ENCODE results near the gene NOC2L. TPM values are rescaled to one million over a fixed set of nuclear protein-coding genes. Genes with fewer than 3 reads are reported as not detected.

NOC2L gene
- total RNA-seq, 2 donors from 2014 or later: 83.5 to 97.3 TPM

GRCh38 chr1:932173-932510, 26.9 kb downstream of the NOC2L start:
- Histone ChIP-seq H3K27me3 (ENCODE audit: control insufficient read depth, insufficient read depth, low read length, poor library complexity, severe bottlenecking) (peaks cover 46% of the 10 kb centered on the region), H3K9ac (ENCODE audit: extremely low read depth, low read length, poor library complexity, severe bottlenecking) (no peak overlapping the region), H3K4me1 (ENCODE audit: control insufficient read depth, insufficient read depth, low read length) (peaks cover 12% of the 10 kb centered on the region), H3K36me3 (ENCODE audit: control insufficient read depth, insufficient read depth, low read length) (no peaks in the 10 kb centered on the region), H3K9me3 (ENCODE audit: control insufficient read depth, low read length) (no peaks in the 10 kb centered on the region), H3K27ac (ENCODE audit: low read depth, low read length) (no peak overlapping the region), H3K4me3 (ENCODE audit: low read length) (no peak overlapping the region)
- no peaks in the 10 kb centered on the region for H3K9me3 Mint-ChIP-seq
- H3K4me1 Mint-ChIP-seq: peaks cover 20% of the 10 kb centered on the region
- H3K27me3 Mint-ChIP-seq (ENCODE audit: insufficient read depth): peaks cover 58% of the 10 kb centered on the region
- peaks cover 18% of the 10 kb centered on the region for H3K36me3 Mint-ChIP-seq (ENCODE audit: low read depth)
- WGBS, 2 experiments (ENCODE audit: insufficient coverage in 1 of 2, insufficient read length in 1 of 2): 53 to 70% methylated on average over 13 to 16 of the region's 16 CpGs
- H3K27ac Mint-ChIP-seq: no peak overlapping the region
- TF ChIP-seq, protein P1, sequence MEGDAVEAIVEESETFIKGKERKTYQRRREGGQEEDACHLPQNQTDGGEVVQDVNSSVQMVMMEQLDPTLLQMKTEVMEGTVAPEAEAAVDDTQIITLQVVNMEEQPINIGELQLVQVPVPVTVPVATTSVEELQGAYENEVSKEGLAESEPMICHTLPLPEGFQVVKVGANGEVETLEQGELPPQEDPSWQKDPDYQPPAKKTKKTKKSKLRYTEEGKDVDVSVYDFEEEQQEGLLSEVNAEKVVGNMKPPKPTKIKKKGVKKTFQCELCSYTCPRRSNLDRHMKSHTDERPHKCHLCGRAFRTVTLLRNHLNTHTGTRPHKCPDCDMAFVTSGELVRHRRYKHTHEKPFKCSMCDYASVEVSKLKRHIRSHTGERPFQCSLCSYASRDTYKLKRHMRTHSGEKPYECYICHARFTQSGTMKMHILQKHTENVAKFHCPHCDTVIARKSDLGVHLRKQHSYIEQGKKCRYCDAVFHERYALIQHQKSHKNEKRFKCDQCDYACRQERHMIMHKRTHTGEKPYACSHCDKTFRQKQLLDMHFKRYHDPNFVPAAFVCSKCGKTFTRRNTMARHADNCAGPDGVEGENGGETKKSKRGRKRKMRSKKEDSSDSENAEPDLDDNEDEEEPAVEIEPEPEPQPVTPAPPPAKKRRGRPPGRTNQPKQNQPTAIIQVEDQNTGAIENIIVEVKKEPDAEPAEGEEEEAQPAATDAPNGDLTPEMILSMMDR (conservative IDR thresholded peaks at IDR 0.05): no peak
- DNase-seq: peak; percentile 57
- no peak overlapping the region for H3K4me3 Mint-ChIP-seq

- peak; percentile 57 for DNase-seq
- H3K27me3 ChIP-seq (ENCODE audit: control insufficient read depth, insufficient read depth, low read length, poor library complexity, severe bottlenecking): peaks cover 52% of the 10 kb centered on the region
- no peak overlapping the region for H3K9ac ChIP-seq (ENCODE audit: extremely low read depth, low read length, poor library complexity, severe bottlenecking)
- Mint-ChIP-seq H3K27ac (no peak overlapping the region), H3K9me3 (no peaks in the 10 kb centered on the region), H3K36me3 (ENCODE audit: low read depth) (peaks cover 21% of the 10 kb centered on the region), H3K4me1 (peaks cover 21% of the 10 kb centered on the region), H3K4me3 (no peak overlapping the region), H3K27me3 (ENCODE audit: insufficient read depth) (peaks cover 60% of the 10 kb centered on the region)
- 74 to 78% methylated on average over 10 to 15 of the region's 15 CpGs for WGBS, 2 experiments (ENCODE audit: insufficient coverage in 1 of 2, insufficient read length in 1 of 2)
- H3K4me1 ChIP-seq (ENCODE audit: control insufficient read depth, insufficient read depth, low read length): peaks cover 12% of the 10 kb centered on the region
- no peak overlapping the region for H3K27ac ChIP-seq (ENCODE audit: low read depth, low read length)
- H3K9me3 ChIP-seq (ENCODE audit: control insufficient read depth, low read length): no peaks in the 10 kb centered on the region
- TF ChIP-seq, protein P1 (conservative IDR thresholded peaks at IDR 0.05): peak; percentile 33
- no peak overlapping the region for H3K4me3 ChIP-seq (ENCODE audit: low read length)
- no peaks in the 10 kb centered on the region for H3K36me3 ChIP-seq (ENCODE audit: control insufficient read depth, insufficient read depth, low read length)
Observed at GRCh38 chr1:931380-932172, 27.5 kb downstream of the NOC2L start.

GRCh38 chr1:930633-931138, 28.4 kb downstream of the NOC2L start:
- H3K27me3 Mint-ChIP-seq (ENCODE audit: insufficient read depth): peaks cover 68% of the 10 kb centered on the region
- no peak for DNase-seq
- Histone ChIP-seq H3K4me3 (ENCODE audit: low read length) (no peak overlapping the region), H3K9ac (ENCODE audit: extremely low read depth, low read length, poor library complexity, severe bottlenecking) (no peak overlapping the region), H3K4me1 (ENCODE audit: control insufficient read depth, insufficient read depth, low read length) (peaks cover 9% of the 10 kb centered on the region), H3K27me3 (ENCODE audit: control insufficient read depth, insufficient read depth, low read length, poor library complexity, severe bottlenecking) (peaks cover 55% of the 10 kb centered on the region), H3K27ac (ENCODE audit: low read depth, low read length) (no peak overlapping the region), H3K9me3 (ENCODE audit: control insufficient read depth, low read length) (no peaks in the 10 kb centered on the region), H3K36me3 (ENCODE audit: control insufficient read depth, insufficient read depth, low read length) (no peaks in the 10 kb centered on the region)
- H3K36me3 Mint-ChIP-seq (ENCODE audit: low read depth): peaks cover 25% of the 10 kb centered on the region
- no peak overlapping the region for H3K27ac Mint-ChIP-seq
- TF ChIP-seq, protein P1 (conservative IDR thresholded peaks at IDR 0.05): no peak
- no peak overlapping the region for H3K4me3 Mint-ChIP-seq
- peaks cover 26% of the 10 kb centered on the region for H3K4me1 Mint-ChIP-seq
- no peaks in the 10 kb centered on the region for H3K9me3 Mint-ChIP-seq
- 76 to 84% methylated on average over 14 to 18 of the region's 18 CpGs for WGBS, 2 experiments (ENCODE audit: insufficient coverage in 1 of 2, insufficient read length in 1 of 2)
